GM12878 (cell line): ENCODE results near the gene TMEM97.

Experiments used
- BHLHE40 ChIP-seq, 2 experiments: fragments of 450-650 bp in 1 of 2; IDR thresholded peaks; 2 replicates each; pipeline ENCODE4 v1.6.1; 2011 to 2017; ENCODE audit warnings: low read depth in 2 of 2, borderline replicate concordance in 1 of 2, improper control_type of control experiment in 1 of 2, low read length in 1 of 2, mild to moderate bottlenecking in 1 of 2
- BRCA1 ChIP-seq: IDR thresholded peaks from 2 replicates; pipeline ENCODE4 v1.6.1; 2011; ENCODE audit warnings: low read depth, low read length, improper control_type of control experiment
- CTCF ChIP-seq, 3 experiments: IDR thresholded peaks in 2 of 3; conservative IDR thresholded peaks in 1 of 3; 2 replicates each; pipeline ENCODE4 v1.5.1; 2011; ENCODE audit warnings: low read depth in 3 of 3, low read length in 3 of 3, mild to moderate bottlenecking in 3 of 3, control low read depth in 2 of 3, moderate library complexity in 2 of 3, inconsistent platforms in 1 of 3, mixed read lengths in 1 of 3; ENCODE audit not compliant: control insufficient read depth in 2 of 3, insufficient read depth in 1 of 3; ENCODE audit errors: extremely low read depth in 1 of 3
- E4F1 ChIP-seq: fragments of 450-650 bp; IDR thresholded peaks from 2 replicates; pipeline ENCODE4 v1.6.1; 2018; ENCODE audit warnings: borderline replicate concordance, mild to moderate bottlenecking; ENCODE audit not compliant: partially characterized antibody
- FOXM1 ChIP-seq: IDR thresholded peaks from 2 replicates; pipeline ENCODE4 v1.6.1; 2012; ENCODE audit warnings: low read depth, mild to moderate bottlenecking, inconsistent platforms, low read length, moderate library complexity
- GABPA ChIP-seq: IDR thresholded peaks from 2 replicates; pipeline ENCODE4 v1.6.1; 2014; ENCODE audit warnings: antibody characterized with exemption, low read depth, mild to moderate bottlenecking, inconsistent platforms
- MAX ChIP-seq: IDR thresholded peaks from 2 replicates; pipeline ENCODE4 v1.6.1; 2012; ENCODE audit warnings: low read depth, low read length, improper control_type of control experiment
- PKNOX1 ChIP-seq: fragments of 450-650 bp; IDR thresholded peaks from 2 replicates; pipeline ENCODE4 v1.6.1; 2016; ENCODE audit warnings: mild to moderate bottlenecking
- POLR2AphosphoS5 ChIP-seq: IDR thresholded peaks from 2 replicates; pipeline ENCODE4 v1.6.1; 2011; ENCODE audit warnings: mild to moderate bottlenecking, low read length, inconsistent platforms
- SP1 ChIP-seq: IDR thresholded peaks from one replicate; pipeline ENCODE4 v1.6.1; 2011; ENCODE audit warnings: low read depth, low read length
- TBL1XR1 ChIP-seq: IDR thresholded peaks from 2 replicates; pipeline ENCODE4 v1.6.1; 2012; ENCODE audit warnings: low read depth, low read length, improper control_type of control experiment
- ZBED1 ChIP-seq: IDR thresholded peaks from 2 replicates; pipeline ENCODE4 v1.6.1; 2016; ENCODE audit warnings: borderline replicate concordance
- ZZZ3 ChIP-seq: IDR thresholded peaks from 2 replicates; pipeline ENCODE4 v1.6.1; 2011; ENCODE audit warnings: low read depth; ENCODE audit not compliant: control insufficient read depth, insufficient read length

GRCh38 chr17:28342313-28342712 lies 23.3 kb downstream of the TMEM97 start:
- TF ChIP-seq BHLHE40 (IDR thresholded peaks at IDR 0.05; ENCODE audit: borderline replicate concordance in 1 of 2, low read depth in 2 of 2, low read length in 1 of 2) (no peak), CTCF (IDR thresholded peaks at IDR 0.05 in 2 of 3, conservative IDR thresholded peaks at IDR 0.05 in 1 of 3; ENCODE audit: control insufficient read depth in 2 of 3, extremely low read depth in 1 of 3, insufficient read depth in 1 of 3, low read depth in 3 of 3, low read length in 3 of 3) (no peak), ZBED1 (no peak), BRCA1 (no peak), E4F1 (no peak), FOXM1 (no peak), SP1 (no peak), ZZZ3 (no peak), POLR2AphosphoS5 (no peak), TBL1XR1 (no peak), GABPA (no peak), MAX (no peak), PKNOX1 (no peak)
